ENCODE data around the gene PIWIL4.

PIWIL4 gene

DNA sequence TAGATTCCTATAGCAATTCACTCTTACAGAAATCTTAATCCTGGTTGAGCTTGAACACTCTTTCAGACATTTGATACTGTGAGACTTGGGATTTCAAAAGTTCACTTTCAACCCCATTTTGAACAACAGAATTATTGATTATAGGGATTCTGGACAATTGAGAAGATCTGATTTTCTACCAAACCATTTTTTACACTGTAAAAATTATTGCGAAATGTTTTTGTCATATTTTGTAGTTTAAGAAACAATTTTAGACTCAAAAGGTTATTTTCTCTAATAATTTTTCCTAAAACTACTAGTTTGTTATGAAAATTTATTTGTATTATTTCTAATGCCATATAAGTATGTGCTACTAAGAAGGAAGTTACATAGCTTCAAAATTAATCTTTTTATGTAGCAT lies 36.4 kb downstream of the PIWIL4 start:
- H3K4me1 ChIP-seq (ENCODE audit: control insufficient read depth, insufficient read depth, low read depth, low read length): no peaks in the 10 kb centered on the region
- H3K23ac ChIP-seq (ENCODE audit: low read length in 2 of 2): no peak overlapping the region
- H3K9me3 ChIP-seq (ENCODE audit: control insufficient read depth, low read length): no peaks in the 10 kb centered on the region
- no peak overlapping the region for H3K4ac ChIP-seq (ENCODE audit: low read depth in 1 of 2, low read length in 2 of 2)
- no peak overlapping the region for H2AK5ac ChIP-seq (ENCODE audit: low read length, severe bottlenecking)
- no peaks in the 10 kb centered on the region for H3K27me3 ChIP-seq (ENCODE audit: control insufficient read depth in 1 of 2, insufficient read depth in 1 of 2, low read length in 2 of 2)
- H4K8ac ChIP-seq (ENCODE audit: low read length): no peak overlapping the region
- H3K27ac ChIP-seq (ENCODE audit: low read length, poor library complexity, severe bottlenecking): peak overlapping the region; percentile 85
- no peak overlapping the region for H3K4me3 ChIP-seq (ENCODE audit: insufficient read depth in 1 of 2, low read depth in 1 of 2, low read length in 2 of 2)
- no peak overlapping the region for H3K9ac ChIP-seq (ENCODE audit: low read length)
- no peak for DNase-seq
- no peak overlapping the region for H2BK5ac ChIP-seq (ENCODE audit: low read depth, low read length, poor library complexity, severe bottlenecking)
- WGBS: no CpG with 5 or more reads among the region's 1 CpG
- H3K79me1 ChIP-seq (replicated peaks; ENCODE audit: low read length, poor library complexity, severe bottlenecking): no peaks in the 10 kb centered on the region
- no peak overlapping the region for H2AFZ ChIP-seq (ENCODE audit: low read depth, low read length)
- no peak overlapping the region for H3K14ac ChIP-seq (ENCODE audit: low read length in 2 of 2)
- H3K36me3 ChIP-seq (ENCODE audit: control insufficient read depth in 1 of 2, insufficient read depth in 2 of 2, low read depth in 1 of 2, low read length in 2 of 2): peaks cover 0 to 17% of the 10 kb centered on the region in 2 experiments
- H3K4me2 ChIP-seq (ENCODE audit: low read length, poor library complexity, severe bottlenecking): no peak overlapping the region
- no peak overlapping the region for H2BK12ac ChIP-seq (ENCODE audit: low read length in 2 of 2)
- H3K18ac ChIP-seq (ENCODE audit: low read depth in 1 of 2, low read length in 2 of 2): no peak overlapping the region
- H4K91ac ChIP-seq (ENCODE audit: low read length): no peak overlapping the region
- H2BK120ac ChIP-seq (ENCODE audit: low read depth, low read length): no peak overlapping the region
- H2BK15ac ChIP-seq (ENCODE audit: low read depth, poor library complexity, severe bottlenecking): no peak overlapping the region

GRCh38 chr11:94604482-94604881 lies 37.3 kb downstream of the PIWIL4 start:
- H3K4me1 ChIP-seq (ENCODE audit: control insufficient read depth, insufficient read depth, low read depth, low read length): no peaks in the 10 kb centered on the region
- H3K27ac ChIP-seq (ENCODE audit: low read length, poor library complexity, severe bottlenecking): peak overlapping the region; percentile 2
- no peak overlapping the region for H3K18ac ChIP-seq (ENCODE audit: low read depth in 1 of 2, low read length in 2 of 2)
- no peak overlapping the region for H2BK5ac ChIP-seq (ENCODE audit: low read depth, low read length, poor library complexity, severe bottlenecking)
- H3K27me3 ChIP-seq (ENCODE audit: control insufficient read depth in 1 of 2, insufficient read depth in 1 of 2, low read length in 2 of 2): no peaks in the 10 kb centered on the region
- H2BK12ac ChIP-seq (ENCODE audit: low read length in 2 of 2): no peak overlapping the region
- H3K36me3 ChIP-seq (ENCODE audit: control insufficient read depth in 1 of 2, insufficient read depth in 2 of 2, low read depth in 1 of 2, low read length in 2 of 2): peaks cover 0 to 21% of the 10 kb centered on the region in 2 experiments
- H3K23ac ChIP-seq (ENCODE audit: low read length in 2 of 2): no peak overlapping the region
- H2AK5ac ChIP-seq (ENCODE audit: low read length, severe bottlenecking): no peak overlapping the region
- H3K14ac ChIP-seq (ENCODE audit: low read length in 2 of 2): no peak overlapping the region
- no peak overlapping the region for H2BK15ac ChIP-seq (ENCODE audit: low read depth, poor library complexity, severe bottlenecking)
- H3K4me3 ChIP-seq (ENCODE audit: insufficient read depth in 1 of 2, low read depth in 1 of 2, low read length in 2 of 2): no peak overlapping the region
- H2BK120ac ChIP-seq (ENCODE audit: low read depth, low read length): no peak overlapping the region
- no peak overlapping the region for H2AFZ ChIP-seq (ENCODE audit: low read depth, low read length)
- no peak overlapping the region for H3K4ac ChIP-seq (ENCODE audit: low read depth in 1 of 2, low read length in 2 of 2)
- H4K91ac ChIP-seq (ENCODE audit: low read length): no peak overlapping the region
- peaks cover 7% of the 10 kb centered on the region for H3K9me3 ChIP-seq (ENCODE audit: control insufficient read depth, low read length)
- no peak overlapping the region for H3K4me2 ChIP-seq (ENCODE audit: low read length, poor library complexity, severe bottlenecking)
- peak; percentile 11 for DNase-seq
- 54% methylated on average over 3 of the region's 3 CpGs for WGBS
- no peak overlapping the region for H3K9ac ChIP-seq (ENCODE audit: low read length)
- H3K79me1 ChIP-seq (replicated peaks; ENCODE audit: low read length, poor library complexity, severe bottlenecking): no peaks in the 10 kb centered on the region
- H4K8ac ChIP-seq (ENCODE audit: low read length): no peak overlapping the region

- Histone ChIP-seq H3K9me3 (ENCODE audit: control insufficient read depth, low read length) (peaks cover 51% of the 10 kb centered on the region), H3K4ac (ENCODE audit: low read depth in 1 of 2, low read length in 2 of 2) (no peak overlapping the region), H3K14ac (ENCODE audit: low read length in 2 of 2) (no peak overlapping the region), H3K27me3 (ENCODE audit: control insufficient read depth in 1 of 2, insufficient read depth in 1 of 2, low read length in 2 of 2) (no peaks in the 10 kb centered on the region), H2BK15ac (ENCODE audit: low read depth, poor library complexity, severe bottlenecking) (no peak overlapping the region), H3K4me1 (ENCODE audit: control insufficient read depth, insufficient read depth, low read depth, low read length) (no peaks in the 10 kb centered on the region), H2BK120ac (ENCODE audit: low read depth, low read length) (no peak overlapping the region), H4K8ac (ENCODE audit: low read length) (no peak overlapping the region), H3K79me1 (replicated peaks; ENCODE audit: low read length, poor library complexity, severe bottlenecking) (no peaks in the 10 kb centered on the region), H3K23ac (ENCODE audit: low read length in 2 of 2) (no peak overlapping the region), H3K9ac (ENCODE audit: low read length) (no peak overlapping the region), H2BK5ac (ENCODE audit: low read depth, low read length, poor library complexity, severe bottlenecking) (no peak overlapping the region), H2AK5ac (ENCODE audit: low read length, severe bottlenecking) (no peak overlapping the region), H3K27ac (ENCODE audit: low read length, poor library complexity, severe bottlenecking) (no peak overlapping the region), H3K4me2 (ENCODE audit: low read length, poor library complexity, severe bottlenecking) (no peak overlapping the region), H3K36me3 (ENCODE audit: control insufficient read depth in 1 of 2, insufficient read depth in 2 of 2, low read depth in 1 of 2, low read length in 2 of 2) (peaks cover 0 to 14% of the 10 kb centered on the region in 2 experiments), H3K18ac (ENCODE audit: low read depth in 1 of 2, low read length in 2 of 2) (no peak overlapping the region), H2BK12ac (ENCODE audit: low read length in 2 of 2) (no peak overlapping the region), H4K91ac (ENCODE audit: low read length) (no peak overlapping the region), H3K4me3 (ENCODE audit: insufficient read depth in 1 of 2, low read depth in 1 of 2, low read length in 2 of 2) (peak overlapping the region in 1 of 2 experiments; percentile 7), H2AFZ (ENCODE audit: low read depth, low read length) (no peak overlapping the region)
- WGBS: 58% methylated on average over 1 of the region's 1 CpG
- no peak for DNase-seq
Measured at GRCh38 chr11:94613120-94613519, 46.0 kb downstream of the PIWIL4 start.

GRCh38 chr11:94623120-94623735 lies 56.1 kb downstream of the PIWIL4 start:
- Histone ChIP-seq H4K91ac (ENCODE audit: low read length) (no peak overlapping the region), H3K79me1 (replicated peaks; ENCODE audit: low read length, poor library complexity, severe bottlenecking) (no peaks in the 10 kb centered on the region), H3K9ac (ENCODE audit: low read length) (no peak overlapping the region), H3K4me3 (ENCODE audit: insufficient read depth in 1 of 2, low read depth in 1 of 2, low read length in 2 of 2) (no peak overlapping the region), H2AK5ac (ENCODE audit: low read length, severe bottlenecking) (no peak overlapping the region), H2AFZ (ENCODE audit: low read depth, low read length) (no peak overlapping the region), H3K23ac (ENCODE audit: low read length in 2 of 2) (no peak overlapping the region), H2BK120ac (ENCODE audit: low read depth, low read length) (no peak overlapping the region), H2BK15ac (ENCODE audit: low read depth, poor library complexity, severe bottlenecking) (no peak overlapping the region), H3K27ac (ENCODE audit: low read length, poor library complexity, severe bottlenecking) (no peak overlapping the region), H3K14ac (ENCODE audit: low read length in 2 of 2) (no peak overlapping the region), H3K9me3 (ENCODE audit: control insufficient read depth, low read length) (peaks cover 13% of the 10 kb centered on the region), H4K8ac (ENCODE audit: low read length) (no peak overlapping the region), H3K4me2 (ENCODE audit: low read length, poor library complexity, severe bottlenecking) (peak overlapping the region; percentile 25), H3K18ac (ENCODE audit: low read depth in 1 of 2, low read length in 2 of 2) (no peak overlapping the region), H3K4me1 (ENCODE audit: control insufficient read depth, insufficient read depth, low read depth, low read length) (no peaks in the 10 kb centered on the region), H2BK12ac (ENCODE audit: low read length in 2 of 2) (no peak overlapping the region), H3K27me3 (ENCODE audit: control insufficient read depth in 1 of 2, insufficient read depth in 1 of 2, low read length in 2 of 2) (no peaks in the 10 kb centered on the region), H3K4ac (ENCODE audit: low read depth in 1 of 2, low read length in 2 of 2) (no peak overlapping the region), H3K36me3 (ENCODE audit: control insufficient read depth in 1 of 2, insufficient read depth in 2 of 2, low read depth in 1 of 2, low read length in 2 of 2) (peaks cover 0 to 9% of the 10 kb centered on the region in 2 experiments), H2BK5ac (ENCODE audit: low read depth, low read length, poor library complexity, severe bottlenecking) (no peak overlapping the region)
- 37% methylated on average over 6 of the region's 6 CpGs for WGBS
- peak; percentile 86 for DNase-seq

All from mesenchymal stem cell (in vitro differentiated cells and primary cell).